NOMO-1 (cell line): ENCODE measurements around the gene IGFBP5.

Experiments
- DNase-seq, 2 experiments: peaks; one replicate each; lab custom pipeline; 2025; ENCODE audit not compliant: unreplicated experiment in 2 of 2; lab: John Stamatoyannopoulos, UW

Gene IGFBP5, protein sequence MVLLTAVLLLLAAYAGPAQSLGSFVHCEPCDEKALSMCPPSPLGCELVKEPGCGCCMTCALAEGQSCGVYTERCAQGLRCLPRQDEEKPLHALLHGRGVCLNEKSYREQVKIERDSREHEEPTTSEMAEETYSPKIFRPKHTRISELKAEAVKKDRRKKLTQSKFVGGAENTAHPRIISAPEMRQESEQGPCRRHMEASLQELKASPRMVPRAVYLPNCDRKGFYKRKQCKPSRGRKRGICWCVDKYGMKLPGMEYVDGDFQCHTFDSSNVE

GRCh38 chr2:216695401-216695821 is at the start of gene IGFBP5:
Gene IGFBP5 (minus strand): TSS chr2:216695549. CDS start chr2:216694775, 774 bp downstream.
- no peak for DNase-seq

DNA sequence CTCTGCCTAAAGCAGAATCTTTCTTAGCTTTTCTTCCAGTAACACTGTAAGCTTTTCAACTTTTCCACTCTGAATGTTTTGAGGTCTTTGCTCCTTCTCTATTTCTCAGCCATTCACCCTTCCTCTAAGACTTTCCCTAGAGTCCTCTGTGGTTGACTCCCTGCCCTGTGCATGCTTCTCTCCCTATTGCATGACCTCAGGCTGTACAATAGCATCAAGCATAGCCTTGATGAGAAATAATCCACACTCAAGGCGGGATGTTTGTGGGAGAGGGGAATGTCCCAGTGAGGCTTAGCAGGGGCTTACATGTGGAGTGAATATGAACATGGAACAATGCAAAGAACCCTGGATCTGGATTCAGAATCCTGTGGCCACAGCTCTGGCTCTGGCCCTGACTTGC is 48.4 kb upstream of the IGFBP5 start:
- no peak for DNase-seq

DNA sequence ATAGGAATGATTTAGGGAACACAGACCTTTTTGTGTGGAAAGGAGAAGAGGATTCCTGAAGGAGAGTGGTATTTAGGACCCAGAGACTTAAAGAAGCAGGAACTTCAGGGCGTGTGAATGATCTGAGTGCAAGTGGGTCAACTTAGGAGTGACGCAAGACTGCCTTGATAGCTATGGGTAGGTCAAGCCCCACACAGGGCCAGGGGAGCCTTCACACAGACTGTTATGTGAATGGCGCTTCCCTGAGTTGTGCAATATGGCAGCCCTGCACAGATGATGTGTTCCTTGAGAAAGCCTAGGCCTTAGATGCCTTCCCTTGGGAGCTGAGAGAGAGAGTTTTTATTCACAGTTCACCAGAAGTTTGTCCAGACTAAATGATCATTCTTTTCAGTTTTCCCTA is 47.1 kb upstream of the IGFBP5 start:
- DNase-seq, result no peak

GRCh38 chr2:216741223-216741593 is 45.9 kb upstream of the IGFBP5 start:
- DNase-seq, result no peak

DNA sequence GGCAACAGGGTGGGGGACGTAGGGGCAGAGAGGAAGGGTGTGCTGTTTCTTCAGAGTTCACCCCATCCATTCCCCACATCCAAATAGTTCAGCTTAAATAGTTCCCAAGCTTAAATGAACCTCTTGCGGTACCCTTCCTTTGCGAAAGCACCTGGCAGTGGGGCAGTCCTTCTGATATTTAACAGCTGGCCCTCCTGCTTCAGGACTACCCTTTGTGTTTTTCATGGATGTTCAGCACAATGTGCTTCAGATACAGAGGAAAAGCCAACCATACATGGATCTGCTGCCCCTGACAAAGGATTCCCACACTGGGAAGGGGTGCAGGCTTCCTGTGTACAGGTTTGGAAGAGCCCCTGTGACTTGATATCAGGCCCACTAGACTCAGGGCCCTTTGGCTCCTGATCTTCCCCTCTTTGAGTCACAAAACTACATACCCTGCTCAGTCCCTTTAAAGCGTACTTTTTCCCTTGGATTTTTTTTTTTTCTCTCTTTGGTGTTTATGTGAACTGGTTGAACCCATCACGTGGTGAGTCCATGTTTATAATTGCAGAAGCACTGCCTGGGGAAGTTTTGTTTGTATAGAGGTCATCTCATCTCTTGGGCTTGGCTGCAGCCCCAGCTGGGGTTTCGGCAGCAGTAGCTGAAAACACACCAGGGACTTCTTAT is 45.3 kb upstream of the IGFBP5 start:
- DNase-seq, result no peak

DNA sequence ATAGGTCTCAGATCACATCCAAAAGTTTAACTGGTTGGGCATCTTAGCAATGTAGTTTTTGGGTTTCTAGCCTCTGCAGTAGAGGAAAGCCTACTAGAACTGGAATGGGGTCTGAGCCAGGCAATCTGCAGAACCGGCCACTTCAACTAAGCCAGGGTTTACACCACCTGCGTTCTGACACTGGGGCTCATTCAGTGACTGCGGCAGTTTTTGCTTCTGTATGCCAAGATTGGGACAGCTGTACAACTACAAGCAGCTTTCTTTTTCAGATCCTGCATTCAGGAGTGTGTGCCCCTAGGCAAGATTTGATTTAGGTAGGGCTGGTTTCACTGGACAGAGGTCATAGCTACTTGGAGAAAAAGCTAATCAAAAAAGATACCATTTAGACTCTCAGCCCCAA is 43.7 kb upstream of the IGFBP5 start:
- no peak for DNase-seq

DNA sequence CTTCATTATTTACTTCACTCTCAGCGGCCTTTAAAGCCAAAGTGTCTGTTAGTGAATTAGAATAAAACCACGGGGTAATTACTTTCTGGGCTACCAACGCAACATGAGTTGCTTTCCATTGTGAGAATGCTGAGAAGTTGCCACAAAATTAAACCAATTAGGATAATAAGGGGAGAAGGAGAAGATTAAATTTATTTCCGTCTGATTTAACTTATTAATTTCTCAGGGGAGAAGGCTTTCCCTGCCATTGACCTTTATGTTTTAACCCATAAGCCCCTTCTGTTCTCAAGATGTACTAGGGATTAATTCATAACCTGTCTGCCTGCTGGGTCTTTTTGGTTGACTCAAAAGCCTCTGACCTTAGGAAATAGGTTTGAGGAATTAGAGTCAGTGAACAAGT is 42.3 kb upstream of the IGFBP5 start:
- DNase-seq, result no peak

DNA sequence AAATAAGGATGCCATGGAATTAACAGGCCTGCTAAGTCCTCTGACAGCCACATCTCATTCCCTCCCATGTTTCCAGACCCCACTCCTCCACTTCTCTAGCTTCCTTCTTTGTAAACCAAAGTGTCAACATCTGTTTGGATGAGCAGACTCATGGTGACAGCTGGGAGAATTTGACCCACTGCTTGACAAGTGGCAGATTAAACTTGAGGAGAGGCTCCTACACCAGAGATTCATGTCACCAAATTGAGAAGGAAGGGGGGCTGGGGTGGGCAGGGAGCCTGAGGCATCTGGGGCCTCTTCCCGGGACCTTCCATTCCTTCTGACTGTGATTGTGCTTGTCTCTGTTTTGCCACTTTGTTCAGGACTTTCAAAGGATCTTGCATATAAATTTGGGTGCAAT is 41.0 kb upstream of the IGFBP5 start:
- DNase-seq, result no peak

- DNase-seq, result no peak
Measured at GRCh38 chr2:216735668-216736067, 40.3 kb upstream of the IGFBP5 start.

DNA sequence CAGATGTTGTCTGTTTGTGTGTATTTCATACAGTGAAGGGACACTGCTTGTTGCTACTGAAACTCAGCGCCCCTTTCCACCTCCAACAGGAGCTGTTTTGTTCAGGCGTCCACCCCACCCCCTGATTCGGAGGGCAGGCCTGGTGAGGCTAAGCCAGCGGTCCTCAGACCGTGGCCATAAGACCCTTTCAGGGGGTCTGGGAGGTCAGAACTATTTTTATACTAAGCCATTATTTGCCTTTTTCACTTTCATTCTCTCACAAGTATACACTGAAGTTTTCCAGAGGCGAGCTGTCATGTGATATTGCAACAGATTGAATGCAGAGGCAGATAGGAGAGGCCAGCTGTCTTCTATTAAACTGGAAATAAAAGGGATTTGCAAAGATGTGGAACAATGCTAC is 39.7 kb upstream of the IGFBP5 start:
- DNase-seq, result no peak

DNA sequence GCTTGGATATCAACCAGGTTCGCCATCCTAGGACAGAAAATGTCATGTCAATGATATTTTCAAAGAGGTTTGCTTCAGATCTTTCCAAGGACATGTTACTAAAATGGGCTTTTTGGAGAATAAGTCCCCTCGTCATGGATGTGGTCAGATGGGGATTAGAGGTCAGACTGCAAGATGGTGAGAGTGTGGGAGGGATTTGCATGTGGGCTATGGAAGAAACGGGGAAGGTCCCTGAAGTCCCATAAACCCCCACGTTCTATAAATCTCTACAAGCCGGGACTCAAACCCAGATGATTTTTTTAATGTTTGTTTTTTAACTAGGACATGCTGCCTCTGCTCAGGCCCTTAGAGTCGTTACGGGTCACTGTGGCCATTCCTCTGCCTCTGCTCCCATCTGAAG is 37.7 kb upstream of the IGFBP5 start:
- DNase-seq, result no peak

DNA sequence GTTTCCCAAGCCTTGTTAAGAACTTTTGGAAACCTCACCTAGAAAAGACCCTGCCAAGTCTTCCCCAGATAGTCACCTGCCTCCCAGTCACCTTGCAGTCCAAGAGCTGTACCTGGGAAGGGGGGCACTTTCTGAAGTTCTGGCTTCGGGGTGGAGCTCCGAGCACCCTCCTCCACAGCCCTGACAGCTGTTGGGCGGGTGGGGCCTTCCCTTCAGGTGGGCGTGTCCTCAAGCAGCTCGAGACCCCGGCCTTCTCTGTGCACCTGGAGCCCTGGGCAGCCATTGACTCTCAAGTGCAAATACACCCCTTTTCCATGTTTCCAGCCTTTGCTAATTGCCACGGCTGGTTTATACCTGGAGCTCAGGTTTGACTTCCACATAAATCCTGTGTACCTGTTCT is 37.0 kb upstream of the IGFBP5 start:
- no peak for DNase-seq

GRCh38 chr2:216731465-216731864 is 36.1 kb upstream of the IGFBP5 start:
- no peak for DNase-seq

GRCh38 chr2:216730871-216731270 is 35.5 kb upstream of the IGFBP5 start:
- DNase-seq, result no peak

- DNase-seq, result no peak
Measured at GRCh38 chr2:216727346-216728122, 32.2 kb upstream of the IGFBP5 start.

- no peak for DNase-seq
Measured at GRCh38 chr2:216724190-216724589, 28.8 kb upstream of the IGFBP5 start.

- DNase-seq, result no peak
Measured at GRCh38 chr2:216721141-216721540, 25.8 kb upstream of the IGFBP5 start.

DNA sequence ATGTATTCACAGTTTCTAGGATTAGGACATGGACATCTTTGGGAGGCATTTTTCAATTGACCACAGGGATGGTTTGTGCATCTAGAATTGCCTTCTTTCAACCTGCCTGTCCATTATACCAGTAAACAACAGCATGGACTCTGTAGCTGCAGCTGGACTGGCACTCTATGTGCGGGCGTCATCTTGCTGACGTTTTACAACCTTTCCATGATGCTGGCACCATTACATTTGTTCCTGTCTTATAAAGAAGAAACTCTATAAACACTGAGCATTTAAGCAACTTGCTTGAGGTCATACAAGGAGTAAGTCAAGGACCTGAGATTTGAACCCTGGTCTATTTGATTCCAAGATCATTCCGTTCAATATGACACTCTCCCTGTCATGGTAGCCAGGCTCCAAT is 25.4 kb upstream of the IGFBP5 start:
- DNase-seq, result no peak

DNA sequence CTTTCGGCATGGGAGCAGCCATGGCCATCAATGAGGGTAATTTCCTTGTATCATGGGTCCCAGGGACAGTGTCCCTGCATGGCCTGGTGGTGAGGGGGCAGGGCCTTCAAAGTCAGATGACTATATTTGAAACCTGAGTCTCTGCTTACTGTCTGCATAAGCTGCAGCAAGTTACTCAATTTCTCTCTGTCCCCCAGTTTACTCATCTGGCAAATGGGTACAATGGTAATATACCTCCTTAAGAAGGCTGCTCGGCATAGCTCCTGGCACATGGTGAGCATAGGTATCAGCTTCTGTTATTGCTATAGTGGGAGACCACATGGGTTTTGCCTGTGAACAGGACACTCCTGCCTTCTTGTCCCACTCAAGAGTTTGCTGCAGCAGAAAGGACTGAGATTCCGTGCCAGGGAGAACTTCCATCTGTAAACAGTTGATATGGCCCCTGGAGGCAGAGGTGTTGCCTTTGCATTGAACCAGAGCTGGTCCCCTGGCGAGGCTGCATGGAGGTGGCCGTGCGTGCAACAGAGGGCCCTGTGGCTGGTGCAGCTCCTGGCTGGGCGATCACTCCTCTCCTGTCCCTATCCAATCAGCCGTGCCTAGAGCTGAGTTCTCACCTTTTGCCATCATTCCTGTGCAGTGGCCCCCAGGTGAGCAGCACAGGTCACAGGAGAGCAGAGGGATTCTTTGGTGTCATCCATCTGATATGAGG is 22.7 kb upstream of the IGFBP5 start:
- DNase-seq, result no peak

DNA sequence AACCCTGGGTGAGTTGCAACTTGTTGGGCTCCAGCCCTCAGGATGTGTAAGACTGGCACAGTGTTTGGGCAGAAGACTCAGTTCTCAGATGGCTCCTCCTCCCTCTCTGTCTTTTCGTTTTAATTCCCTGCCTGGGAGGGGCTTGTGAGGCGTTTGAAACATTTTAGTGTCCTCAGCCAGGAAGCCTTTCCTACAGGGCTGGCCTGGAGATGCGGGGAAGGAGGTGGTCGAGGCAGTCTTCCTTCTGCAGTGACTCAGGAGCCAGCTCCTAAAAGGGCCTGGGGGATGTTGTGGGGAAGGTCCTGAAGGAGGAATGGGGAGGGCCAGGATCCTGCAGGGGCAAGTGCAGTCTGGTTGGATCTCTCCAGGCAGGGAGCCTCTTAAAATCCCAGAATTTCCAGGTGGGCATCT is 22.1 kb upstream of the IGFBP5 start:
- no peak for DNase-seq

GRCh38 chr2:216716109-216716508 is 20.8 kb upstream of the IGFBP5 start:
- DNase-seq, result no peak
